HG02588 (cell line): ENCODE measurements around the gene S100A16.
"Not testable (repeated sequence)": the region's sequence is repeated elsewhere in the genome, so short reads cannot be mapped to it uniquely, and the experiment has no call there.

Experiments used
- ATAC-seq: cut with Tn5 transposase; IDR thresholded peaks from one replicate; pipeline ENCODE4 v1.9.1; 2021; ENCODE audit warnings: mild to moderate bottlenecking, moderate library complexity; ENCODE audit not compliant: unreplicated experiment

Gene S100A16, protein sequence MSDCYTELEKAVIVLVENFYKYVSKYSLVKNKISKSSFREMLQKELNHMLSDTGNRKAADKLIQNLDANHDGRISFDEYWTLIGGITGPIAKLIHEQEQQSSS

GRCh38 chr1:153612755-153613331 lies at the start of gene S100A16:
Gene S100A16, minus strand, starts transcription at chr1:153613137. Its CDS starts 4,986 bp downstream, at chr1:153608151.
- no peak for ATAC-seq

- no peak for ATAC-seq
Observed at GRCh38 chr1:153662269-153662668, 49.3 kb upstream of the S100A16 start.

GRCh38 chr1:153661111-153661708 lies 48.3 kb upstream of the S100A16 start:
- ATAC-seq: no peak

DNA sequence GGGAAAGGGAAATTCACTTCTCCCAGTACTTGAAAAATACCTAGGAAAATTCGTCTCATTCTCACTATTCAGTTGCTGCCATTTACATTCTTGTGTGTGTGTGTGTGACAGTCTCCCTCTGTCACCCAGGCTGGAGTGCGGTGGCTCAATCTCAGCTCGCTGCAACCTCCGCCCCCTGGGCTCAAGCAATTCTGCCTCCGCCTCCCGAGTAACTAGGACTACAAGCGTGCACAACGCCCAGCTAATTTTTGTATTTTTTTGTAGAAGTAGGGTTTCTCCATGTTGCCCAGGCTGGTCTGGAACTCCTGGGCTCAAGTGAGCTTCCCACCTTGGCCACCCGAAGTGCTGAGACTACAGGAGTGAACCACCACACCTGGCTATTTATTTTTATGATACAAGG lies 46.7 kb upstream of the S100A16 start:
- ATAC-seq: no peak

- no peak for ATAC-seq
Observed at GRCh38 chr1:153659175-153659534, 46.2 kb upstream of the S100A16 start.

GRCh38 chr1:153658400-153659174 lies 45.6 kb upstream of the S100A16 start, which contains the start of gene SNAPIN:
Gene SNAPIN, plus strand, starts transcription at chr1:153658703. Its CDS starts 41 bp downstream, at chr1:153658744.
- peak; percentile 88 for ATAC-seq

- ATAC-seq: no peak
Observed at GRCh38 chr1:153655333-153655732, 42.4 kb upstream of the S100A16 start.

DNA sequence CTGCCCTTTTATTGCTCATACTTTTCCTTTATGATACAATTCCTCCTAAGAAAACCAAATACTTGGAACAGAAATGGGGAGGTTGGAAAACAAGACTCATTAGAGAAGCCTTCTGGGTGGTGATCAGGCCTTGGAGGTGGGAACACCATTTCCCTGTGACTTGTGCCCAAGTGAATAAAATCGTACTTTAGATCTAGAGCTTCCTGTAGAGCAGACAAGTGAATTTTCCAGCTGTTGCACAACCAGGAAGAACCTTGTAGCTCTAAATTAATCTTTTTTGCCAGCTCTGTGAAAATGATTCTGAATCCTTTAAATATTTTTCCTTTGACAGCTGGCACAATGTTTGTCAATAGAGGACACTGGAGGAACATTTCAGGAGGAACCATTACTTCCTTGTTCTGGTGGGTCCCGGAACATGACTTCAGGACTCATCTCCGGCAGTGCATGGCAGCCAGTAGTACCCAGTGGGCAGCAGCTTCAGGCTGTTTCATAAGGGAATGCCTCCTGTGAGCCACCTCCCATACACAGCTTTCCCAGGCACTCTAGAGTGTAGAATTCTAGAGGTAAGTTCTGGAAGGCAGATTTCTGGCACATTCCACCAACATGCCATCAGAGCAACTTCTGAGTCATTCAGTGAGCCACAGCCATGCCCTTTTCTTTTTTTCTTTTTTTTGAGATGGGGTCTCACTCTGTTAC lies 40.0 kb upstream of the S100A16 start:
- ATAC-seq: no peak

DNA sequence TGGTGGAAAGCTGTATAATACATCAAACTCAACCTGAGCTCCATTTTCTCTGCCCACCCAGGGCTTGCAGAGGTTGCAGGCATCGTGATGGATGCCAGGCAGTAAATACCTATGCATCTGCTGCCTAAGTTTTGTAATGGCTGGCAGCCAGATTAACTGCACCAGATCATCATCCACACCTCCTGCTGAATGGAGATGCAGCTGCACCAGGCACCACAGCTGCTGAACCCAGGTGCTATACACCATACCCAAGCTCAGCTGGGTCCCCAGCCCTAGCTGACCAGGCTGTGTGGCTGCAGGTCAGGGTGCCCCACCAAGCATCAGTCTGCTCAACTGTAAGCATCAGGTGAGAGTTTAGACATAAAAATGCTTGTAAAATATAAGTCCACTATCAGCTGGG lies 38.8 kb upstream of the S100A16 start:
- ATAC-seq: no peak

GRCh38 chr1:153649863-153650235 lies 36.9 kb upstream of the S100A16 start:
- ATAC-seq: no peak

- no peak for ATAC-seq
Observed at GRCh38 chr1:153649137-153649862, 36.4 kb upstream of the S100A16 start.

- ATAC-seq: no peak
Observed at GRCh38 chr1:153648000-153648643, 35.2 kb upstream of the S100A16 start.

DNA sequence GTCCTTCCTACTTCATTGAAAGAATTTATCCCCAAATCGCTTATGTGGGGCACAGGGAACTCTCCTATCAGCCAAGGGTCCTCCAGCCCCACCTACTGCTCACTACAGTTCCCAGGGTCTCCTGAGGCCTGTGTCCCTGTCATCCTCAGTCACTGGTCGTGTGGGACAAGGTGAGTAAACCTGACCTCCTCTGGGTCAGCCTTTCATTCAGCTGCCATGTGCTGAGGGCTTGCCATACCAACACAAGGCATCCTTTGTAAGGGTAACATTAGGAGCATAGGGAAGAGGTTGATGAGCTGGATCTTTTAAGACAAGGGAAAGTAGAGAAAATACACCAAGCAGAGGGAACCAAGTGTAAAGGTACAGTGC lies 34.4 kb upstream of the S100A16 start:
- no peak for ATAC-seq

- no peak for ATAC-seq
Observed at GRCh38 chr1:153646672-153647345, 33.9 kb upstream of the S100A16 start.

DNA sequence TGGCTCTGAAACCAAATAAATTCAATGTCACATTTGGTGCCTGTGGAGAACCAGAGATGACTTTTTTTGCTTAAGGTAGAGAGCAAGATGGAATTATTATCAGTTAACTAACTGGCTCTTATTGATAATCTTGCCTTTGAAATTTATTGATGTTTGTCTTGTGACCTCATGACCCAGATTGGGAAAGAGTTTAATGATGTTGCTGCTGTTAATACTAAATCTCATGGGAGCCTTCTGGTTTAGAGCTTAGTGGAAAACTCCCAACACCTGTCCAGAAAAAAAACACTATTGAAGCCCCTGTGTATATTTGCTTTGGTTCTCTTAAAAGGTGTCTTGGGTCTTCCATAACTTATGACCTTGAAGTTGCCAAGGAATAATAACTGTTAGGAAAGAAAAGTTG lies 30.9 kb upstream of the S100A16 start:
- ATAC-seq: no peak

DNA sequence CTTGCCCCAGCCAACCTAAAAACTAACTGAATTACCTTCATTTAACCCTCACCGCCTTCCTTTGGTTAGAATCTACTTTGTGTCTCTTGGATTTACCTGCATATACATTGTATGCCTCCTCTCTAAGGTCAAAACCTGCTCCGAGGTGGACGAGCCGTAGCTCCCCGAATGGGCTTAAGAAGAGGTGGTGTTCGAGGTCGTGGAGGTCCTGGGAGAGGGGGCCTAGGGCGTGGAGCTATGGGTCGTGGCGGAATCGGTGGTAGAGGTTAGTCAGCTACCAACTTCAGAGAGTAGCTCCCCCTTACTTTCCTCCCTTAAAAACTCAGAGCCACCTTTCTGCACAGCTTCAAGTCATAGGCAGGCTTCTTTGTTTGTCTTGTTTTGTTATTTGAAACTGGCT lies 30.2 kb upstream of the S100A16 start:
- no peak for ATAC-seq

DNA sequence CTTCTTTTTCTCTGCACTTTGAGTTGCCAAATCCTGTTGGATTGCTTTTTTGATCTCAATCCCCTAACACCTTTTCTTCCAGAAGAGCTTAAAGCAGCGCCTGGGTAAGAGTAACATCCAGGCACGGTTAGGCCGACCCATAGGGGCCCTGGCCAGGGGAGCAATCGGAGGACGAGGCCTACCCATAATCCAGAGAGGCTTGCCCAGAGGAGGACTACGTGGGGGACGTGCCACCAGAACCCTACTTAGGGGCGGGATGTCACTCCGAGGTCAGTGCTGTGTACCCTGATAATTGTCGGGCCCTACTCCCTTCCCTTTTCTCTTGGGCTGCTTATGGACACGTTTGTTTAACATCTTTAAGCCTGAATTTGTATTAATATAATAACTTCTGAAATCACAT lies 29.2 kb upstream of the S100A16 start:
- no peak for ATAC-seq

GRCh38 chr1:153640861-153641260 lies 27.9 kb upstream of the S100A16 start:
- no peak for ATAC-seq

- ATAC-seq: not testable (repeated sequence)
Observed at GRCh38 chr1:153640213-153640612, 27.3 kb upstream of the S100A16 start.

- ATAC-seq: no peak
Observed at GRCh38 chr1:153639280-153639679, 26.3 kb upstream of the S100A16 start.
